Measurements from ENCODE around the gene XXYLT1. TPM values are rescaled to one million over a fixed set of nuclear protein-coding genes. Genes with fewer than 3 reads are reported as not detected.

XXYLT1 gene
- total RNA-seq, 1 donor from 2014 or later = 10.5 TPM

DNA sequence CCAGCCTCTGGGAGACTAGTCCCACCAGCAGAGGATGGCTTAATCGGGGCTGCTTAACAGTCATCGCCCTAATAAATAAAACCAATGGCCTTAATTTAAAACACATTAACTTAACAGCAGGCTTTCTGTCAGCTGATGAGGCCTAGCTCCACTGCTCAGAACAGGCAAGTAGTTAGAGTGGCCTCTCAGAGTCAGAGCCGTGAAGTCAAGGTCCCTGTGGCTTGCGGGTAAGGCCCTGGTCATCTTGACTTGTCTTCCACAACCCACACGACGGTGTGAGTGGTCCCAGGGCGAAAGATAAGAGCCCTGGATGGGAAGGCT lies 11.8 kb downstream of the XXYLT1 start:
- TF ChIP-seq, protein P1, sequence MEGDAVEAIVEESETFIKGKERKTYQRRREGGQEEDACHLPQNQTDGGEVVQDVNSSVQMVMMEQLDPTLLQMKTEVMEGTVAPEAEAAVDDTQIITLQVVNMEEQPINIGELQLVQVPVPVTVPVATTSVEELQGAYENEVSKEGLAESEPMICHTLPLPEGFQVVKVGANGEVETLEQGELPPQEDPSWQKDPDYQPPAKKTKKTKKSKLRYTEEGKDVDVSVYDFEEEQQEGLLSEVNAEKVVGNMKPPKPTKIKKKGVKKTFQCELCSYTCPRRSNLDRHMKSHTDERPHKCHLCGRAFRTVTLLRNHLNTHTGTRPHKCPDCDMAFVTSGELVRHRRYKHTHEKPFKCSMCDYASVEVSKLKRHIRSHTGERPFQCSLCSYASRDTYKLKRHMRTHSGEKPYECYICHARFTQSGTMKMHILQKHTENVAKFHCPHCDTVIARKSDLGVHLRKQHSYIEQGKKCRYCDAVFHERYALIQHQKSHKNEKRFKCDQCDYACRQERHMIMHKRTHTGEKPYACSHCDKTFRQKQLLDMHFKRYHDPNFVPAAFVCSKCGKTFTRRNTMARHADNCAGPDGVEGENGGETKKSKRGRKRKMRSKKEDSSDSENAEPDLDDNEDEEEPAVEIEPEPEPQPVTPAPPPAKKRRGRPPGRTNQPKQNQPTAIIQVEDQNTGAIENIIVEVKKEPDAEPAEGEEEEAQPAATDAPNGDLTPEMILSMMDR (IDR thresholded peaks at IDR 0.05; ENCODE audit: insufficient read depth, low read length, severe bottlenecking) = no peak
- FAIRE-seq = no peak
- no peak overlapping the region for H3K4me3 ChIP-seq (ENCODE audit: low read depth, low read length)
- no peaks in the 10 kb centered on the region for H3K36me3 ChIP-seq (ENCODE audit: control insufficient read depth, insufficient read depth, low read length)
- DNase-seq (ENCODE audit: low read depth) = no peak
- no peaks in the 10 kb centered on the region for H3K27me3 ChIP-seq (ENCODE audit: control insufficient read depth, insufficient read depth, low read length)

DNA sequence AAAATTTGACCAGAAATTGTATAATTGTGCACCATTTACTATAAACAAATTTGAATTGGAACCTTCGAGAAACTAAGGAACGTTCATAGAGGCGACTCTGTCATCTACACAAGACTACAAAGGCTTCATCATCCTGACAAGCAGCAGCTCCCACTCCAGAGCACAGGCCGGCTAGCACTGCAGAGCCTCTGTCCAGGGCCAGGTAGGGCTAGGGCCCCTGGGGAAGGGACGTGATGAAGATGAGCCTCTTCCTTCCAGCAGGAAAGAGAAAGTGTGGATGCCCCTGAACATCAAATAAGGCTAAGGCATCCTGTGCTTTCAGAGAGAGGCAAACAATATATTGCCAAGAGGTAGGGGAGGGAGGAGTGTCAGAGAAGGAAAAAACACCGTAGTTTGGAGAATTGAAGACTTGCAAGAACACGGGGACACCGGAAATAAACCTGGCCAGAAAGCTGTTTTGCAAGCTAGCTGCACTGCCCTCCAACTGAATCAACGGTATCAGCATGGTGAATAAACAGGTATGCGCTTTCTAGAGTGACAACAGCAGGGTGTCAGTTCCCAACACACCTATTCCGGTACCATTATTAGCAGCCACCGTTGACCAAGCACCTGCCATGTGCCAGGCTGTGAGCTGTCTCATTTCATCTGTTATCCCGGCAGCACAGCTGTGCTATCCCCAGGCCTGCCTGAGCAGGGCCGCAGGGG lies 12.4 kb downstream of the XXYLT1 start:
- TF ChIP-seq, protein P1 (IDR thresholded peaks at IDR 0.05; ENCODE audit: insufficient read depth, low read length, severe bottlenecking) = no peak
- peak; percentile 46 for DNase-seq (ENCODE audit: low read depth)
- FAIRE-seq = no peak
- Histone ChIP-seq H3K36me3 (ENCODE audit: control insufficient read depth, insufficient read depth, low read length) (no peaks in the 10 kb centered on the region), H3K4me3 (ENCODE audit: low read depth, low read length) (no peak overlapping the region), H3K27me3 (ENCODE audit: control insufficient read depth, insufficient read depth, low read length) (no peaks in the 10 kb centered on the region)

DNA sequence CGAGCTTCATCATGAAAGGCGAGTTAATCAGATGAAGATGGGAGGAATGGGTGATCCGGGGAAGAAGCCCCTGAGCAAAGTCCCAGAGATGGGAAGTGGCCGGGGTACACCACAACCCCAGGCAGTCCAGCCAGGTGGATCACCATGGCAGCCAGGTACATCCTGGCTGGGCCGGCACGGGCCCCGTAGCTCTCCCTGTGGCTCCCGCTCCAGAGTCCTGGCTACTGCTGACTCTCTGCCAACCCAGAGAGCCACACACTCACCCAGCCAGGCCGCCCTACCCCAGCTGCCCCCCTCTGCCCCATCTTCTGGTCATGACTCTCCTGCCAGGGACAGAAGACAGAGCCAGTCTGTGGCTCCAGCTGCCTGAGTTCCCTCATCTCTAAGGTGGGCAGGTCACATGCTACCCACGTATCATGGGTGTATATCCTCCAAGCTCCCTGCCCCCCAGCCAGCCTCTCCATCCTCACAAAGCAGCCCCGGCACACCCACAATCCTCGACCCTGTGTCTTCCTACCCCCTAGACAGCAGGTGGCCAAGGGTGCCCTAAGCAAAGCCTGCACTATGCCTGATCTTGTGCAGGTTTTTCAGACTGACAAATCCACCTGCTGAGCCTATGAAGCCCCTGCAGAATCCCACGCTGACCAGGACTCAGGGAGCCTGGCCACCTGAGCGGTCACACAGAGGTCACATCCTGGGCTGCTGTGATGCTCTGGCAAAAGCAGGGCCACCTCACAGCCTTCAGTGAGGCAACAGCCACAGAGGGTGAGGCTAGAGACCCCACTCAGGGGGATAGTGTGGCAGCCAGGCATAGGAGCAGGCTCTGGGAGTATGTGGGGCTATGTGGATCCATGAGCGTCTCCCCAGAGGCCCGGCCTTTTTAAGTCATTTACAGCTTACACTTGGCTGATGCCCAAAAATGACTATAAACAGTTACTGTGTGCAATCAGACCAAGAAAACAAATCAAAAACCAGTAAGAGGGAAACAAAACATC lies 13.2 kb downstream of the XXYLT1 start:
- DNase-seq (ENCODE audit: low read depth) = no peak
- TF ChIP-seq, protein P1 (IDR thresholded peaks at IDR 0.05; ENCODE audit: insufficient read depth, low read length, severe bottlenecking) = no peak
- H3K36me3 ChIP-seq (ENCODE audit: control insufficient read depth, insufficient read depth, low read length) = no peaks in the 10 kb centered on the region
- no peaks in the 10 kb centered on the region for H3K27me3 ChIP-seq (ENCODE audit: control insufficient read depth, insufficient read depth, low read length)
- no peak overlapping the region for H3K4me3 ChIP-seq (ENCODE audit: low read depth, low read length)
- FAIRE-seq = no peak

DNA sequence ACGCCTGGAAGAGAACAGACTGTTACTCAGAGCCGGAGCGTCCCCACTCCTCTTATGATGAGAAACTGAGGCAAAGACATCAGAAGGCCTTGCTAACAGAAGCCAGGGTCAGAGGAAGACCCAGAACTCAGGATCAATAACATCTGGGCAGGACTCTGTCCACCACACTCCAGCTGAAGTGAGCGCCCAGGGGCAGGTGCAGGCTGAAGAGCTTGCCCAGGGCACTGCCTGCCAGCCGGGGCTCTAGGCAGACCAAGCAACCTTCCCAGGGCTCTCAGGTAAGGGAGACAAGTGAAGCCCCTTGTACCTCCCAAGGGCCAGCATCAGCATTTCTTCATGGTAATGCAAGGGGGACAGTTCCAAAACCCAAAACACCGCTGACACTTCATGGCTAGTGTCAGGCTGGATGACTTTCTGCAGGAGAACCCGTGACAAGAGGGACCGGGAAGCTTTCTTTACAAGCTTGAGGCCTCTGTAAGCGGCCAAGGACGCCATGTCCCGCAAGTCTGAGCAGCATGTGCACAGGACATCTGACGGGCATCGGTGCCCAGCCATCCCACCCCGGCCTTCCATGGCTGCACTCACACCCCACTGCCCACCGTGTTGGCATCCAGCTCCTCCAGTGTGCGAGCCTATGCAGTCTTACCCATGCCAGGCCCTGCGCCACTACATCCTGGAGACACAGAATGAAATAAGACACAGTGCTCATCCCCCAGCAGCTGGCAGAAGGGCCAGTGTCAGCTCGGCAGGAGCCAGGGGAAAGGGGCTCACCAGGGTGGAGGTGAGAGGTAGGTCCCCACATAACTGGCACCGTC lies 14.1 kb downstream of the XXYLT1 start:
- H3K27me3 ChIP-seq (ENCODE audit: control insufficient read depth, insufficient read depth, low read length) = no peaks in the 10 kb centered on the region
- TF ChIP-seq, protein P1 (IDR thresholded peaks at IDR 0.05; ENCODE audit: insufficient read depth, low read length, severe bottlenecking) = no peak
- no peak for FAIRE-seq
- H3K36me3 ChIP-seq (ENCODE audit: control insufficient read depth, insufficient read depth, low read length) = no peaks in the 10 kb centered on the region
- no peak for DNase-seq (ENCODE audit: low read depth)
- no peak overlapping the region for H3K4me3 ChIP-seq (ENCODE audit: low read depth, low read length)

DNA sequence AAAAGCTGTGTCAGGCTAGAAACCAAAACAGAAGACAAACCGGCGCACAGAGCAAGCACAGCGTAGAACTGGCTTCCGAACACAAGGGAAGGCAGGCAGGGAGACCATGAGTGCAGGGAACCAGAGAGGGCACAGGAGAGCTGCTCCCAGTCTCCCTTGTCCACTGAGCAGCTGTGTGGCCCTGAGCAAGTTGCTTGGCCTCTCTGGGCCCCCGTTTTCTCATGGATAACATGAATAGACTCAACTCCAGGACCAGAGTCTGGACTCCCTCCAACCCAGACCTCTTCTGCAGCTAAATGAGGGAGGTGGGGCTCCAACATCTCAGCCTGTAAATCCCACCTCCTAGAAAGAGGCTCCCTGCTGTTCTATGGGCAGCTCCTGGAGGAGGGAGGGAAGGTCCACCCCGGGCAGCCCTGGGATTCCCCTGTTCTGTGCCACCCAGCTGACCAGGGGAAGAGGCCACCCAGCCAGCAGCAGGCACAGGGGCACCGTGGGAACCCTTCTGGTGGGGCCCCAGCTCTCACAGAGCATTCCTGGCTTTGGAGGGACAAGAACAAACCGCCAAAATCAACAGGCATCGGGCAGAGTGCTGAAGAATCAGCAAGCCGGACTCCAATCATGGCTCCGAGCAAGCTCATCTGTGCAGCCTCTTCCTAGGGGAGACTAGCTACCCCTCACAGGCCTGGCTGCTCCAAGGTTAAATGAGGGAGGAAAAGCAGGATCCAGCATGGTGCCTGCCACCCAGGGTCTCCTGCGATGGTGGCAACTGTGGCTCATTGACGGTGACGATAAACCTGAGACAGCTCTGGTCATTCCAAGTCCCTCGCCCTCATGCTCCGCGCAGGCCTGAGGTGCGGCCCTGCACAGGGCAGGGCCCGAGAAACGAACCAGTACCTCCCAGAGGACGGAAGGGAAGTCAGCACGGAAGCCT lies 15.1 kb downstream of the XXYLT1 start:
- Histone ChIP-seq H3K4me3 (ENCODE audit: low read depth, low read length) (no peak overlapping the region), H3K36me3 (ENCODE audit: control insufficient read depth, insufficient read depth, low read length) (no peaks in the 10 kb centered on the region), H3K27me3 (ENCODE audit: control insufficient read depth, insufficient read depth, low read length) (no peaks in the 10 kb centered on the region)
- TF ChIP-seq, protein P1 (IDR thresholded peaks at IDR 0.05; ENCODE audit: insufficient read depth, low read length, severe bottlenecking) = no peak
- no peak for DNase-seq (ENCODE audit: low read depth)
- FAIRE-seq = no peak
